Activated CD8-positive, alpha-beta T cell treated with anti-CD3 and anti-CD28 coated beads, Interleukin-2, amount 10 ng/mL, durations not matched to agents 7 days and 5 days (primary cell): Measurements from ENCODE around the gene AFAP1L2. TPM values are rescaled to one million over a fixed set of nuclear protein-coding genes. Genes with fewer than 3 reads are reported as not detected.

ENCODE experiments used
- ATAC-seq: fragments of 150-1000 bp; cut with Tn5 transposase; one replicate; pipeline ENCODE4 v1.10.0; 2021; ENCODE audit warnings: moderate library complexity
- CTCF ChIA-PET: fragments of 350-600 bp; sonication (Branson Sonifier 250); formaldehyde crosslinking; loops from one replicate; lab custom pipeline; 2021; ENCODE audit warnings: antibody characterized with exemption; lab: Charles Lee
- POLR2A ChIA-PET: fragments of 350-600 bp; sonication (Branson Sonifier 250); formaldehyde crosslinking; loops from one replicate; lab custom pipeline; 2021; ENCODE audit warnings: antibody characterized with exemption; lab: Charles Lee
- DNase-seq: peaks from one replicate; pipeline ENCODE4 v3.0.0-alpha.2; 2020
- H3K27ac Mint-ChIP-seq: one replicate; pipeline ENCODE4 v1.8.0; 2021; ENCODE audit warnings: mild to moderate bottlenecking, mixed read lengths
- H3K27me3 Mint-ChIP-seq: one replicate; pipeline ENCODE4 v1.8.0; 2021; ENCODE audit warnings: low read depth, mixed read lengths
- H3K36me3 Mint-ChIP-seq: one replicate; pipeline ENCODE4 v1.8.0; 2021; ENCODE audit warnings: low read depth, mixed read lengths
- H3K4me1 Mint-ChIP-seq: one replicate; pipeline ENCODE4 v1.8.0; 2021; ENCODE audit warnings: low read depth, mixed read lengths
- H3K4me3 Mint-ChIP-seq: one replicate; pipeline ENCODE4 v1.8.0; 2021; ENCODE audit warnings: mild to moderate bottlenecking, mixed read lengths
- H3K9me3 Mint-ChIP-seq: one replicate; pipeline ENCODE4 v1.8.0; 2022; ENCODE audit warnings: mixed read lengths; ENCODE audit not compliant: insufficient read depth
- total RNA-seq, 2 experiments: library from RNA; stranded (reverse); gene quantifications; one replicate each; pipeline ENCODE4 v1.2.3, GENCODE V29; 2021

The AFAP1L2 gene
- total RNA-seq, 2 experiments from 2014 or later: 4.0 to 4.8 TPM

- ATAC-seq (no peak), DNase-seq (no peak)
- H3K4me1 Mint-ChIP-seq: no peaks in the 10 kb centered on the region
- ChIA-PET POLR2A (no interaction called here), CTCF (interaction anchor here (0.7 kb wide), 1 partner anchor 10 kb away, joined by 3 read pairs; no protein-coding TSS in a partner anchor)
- H3K27me3 Mint-ChIP-seq: peaks cover 3% of the 10 kb centered on the region
- no peak overlapping the region for H3K27ac Mint-ChIP-seq
- H3K9me3 Mint-ChIP-seq: no peaks in the 10 kb centered on the region
- H3K36me3 Mint-ChIP-seq: no peaks in the 10 kb centered on the region
- H3K4me3 Mint-ChIP-seq: no peak overlapping the region
Observed at GRCh38 chr10:114279901-114280644, 124.2 kb downstream of the AFAP1L2 start.

- ChIA-PET POLR2A (no interaction called here), CTCF (no interaction called here)
- H3K4me3 Mint-ChIP-seq: no peak overlapping the region
Observed at GRCh38 chr10:114279289-114279688, 125.0 kb downstream of the AFAP1L2 start.

GRCh38 chr10:114278884-114279191, 125.5 kb downstream of the AFAP1L2 start:
- H3K27me3 Mint-ChIP-seq: peaks cover 3% of the 10 kb centered on the region
- H3K4me1 Mint-ChIP-seq: no peaks in the 10 kb centered on the region
- H3K4me3 Mint-ChIP-seq: no peak overlapping the region
- CTCF ChIA-PET: no interaction called here
- no peak overlapping the region for H3K27ac Mint-ChIP-seq
- DNase-seq (no peak), ATAC-seq (no peak)
- H3K9me3 Mint-ChIP-seq: no peaks in the 10 kb centered on the region
- H3K36me3 Mint-ChIP-seq: no peaks in the 10 kb centered on the region
- POLR2A ChIA-PET: no interaction called here

More at GRCh38 chr10:114279289-114279688, 125.0 kb downstream of the AFAP1L2 start:
- Mint-ChIP-seq H3K27ac (no peak overlapping the region), H3K9me3 (no peaks in the 10 kb centered on the region), H3K36me3 (no peaks in the 10 kb centered on the region), H3K4me1 (no peaks in the 10 kb centered on the region), H3K27me3 (peaks cover 3% of the 10 kb centered on the region)
- no peak for DNase-seq
- ATAC-seq: no peak

GRCh38 chr10:114278140-114278883, 126.0 kb downstream of the AFAP1L2 start:
- POLR2A ChIA-PET: no interaction called here
- Mint-ChIP-seq H3K9me3 (no peaks in the 10 kb centered on the region), H3K4me1 (no peaks in the 10 kb centered on the region), H3K27ac (no peak overlapping the region), H3K27me3 (peaks cover 3% of the 10 kb centered on the region), H3K36me3 (no peaks in the 10 kb centered on the region), H3K4me3 (no peak overlapping the region)
- DNase-seq (no peak), ATAC-seq (no peak)
- CTCF ChIA-PET: no interaction called here

GRCh38 chr10:114276671-114277070, 127.6 kb downstream of the AFAP1L2 start:
- POLR2A ChIA-PET: no interaction called here
- Mint-ChIP-seq H3K4me3 (no peak overlapping the region), H3K27ac (no peak overlapping the region), H3K36me3 (no peaks in the 10 kb centered on the region), H3K9me3 (no peaks in the 10 kb centered on the region), H3K4me1 (no peaks in the 10 kb centered on the region), H3K27me3 (peaks cover 9% of the 10 kb centered on the region)
- no peak for DNase-seq
- ATAC-seq: no peak
- CTCF ChIA-PET: no interaction called here

- Mint-ChIP-seq H3K9me3 (no peaks in the 10 kb centered on the region), H3K4me1 (no peaks in the 10 kb centered on the region), H3K27me3 (peaks cover 9% of the 10 kb centered on the region), H3K36me3 (no peaks in the 10 kb centered on the region), H3K27ac (no peak overlapping the region), H3K4me3 (no peak overlapping the region)
- POLR2A ChIA-PET: no interaction called here
- CTCF ChIA-PET: no interaction called here
- ATAC-seq (no peak), DNase-seq (no peak)
Observed at GRCh38 chr10:114276066-114276465, 128.2 kb downstream of the AFAP1L2 start.

GRCh38 chr10:114274616-114275453, 129.5 kb downstream of the AFAP1L2 start:
- Mint-ChIP-seq H3K4me1 (no peaks in the 10 kb centered on the region), H3K27me3 (peaks cover 9% of the 10 kb centered on the region), H3K27ac (no peak overlapping the region), H3K4me3 (no peak overlapping the region), H3K9me3 (no peaks in the 10 kb centered on the region), H3K36me3 (no peaks in the 10 kb centered on the region)
- DNase-seq (no peak), ATAC-seq (no peak)
- CTCF ChIA-PET: no interaction called here
- POLR2A ChIA-PET: no interaction called here

GRCh38 chr10:114273910-114274309, 130.4 kb downstream of the AFAP1L2 start:
- H3K27ac Mint-ChIP-seq: no peak overlapping the region
- POLR2A ChIA-PET: no interaction called here

GRCh38 chr10:114272696-114273095, 131.6 kb downstream of the AFAP1L2 start:
- DNase-seq (no peak), ATAC-seq (no peak)
- no peaks in the 10 kb centered on the region for H3K4me1 Mint-ChIP-seq
- H3K4me3 Mint-ChIP-seq: no peak overlapping the region
- ChIA-PET CTCF (interaction anchor here (1.3 kb wide), 1 partner anchor 31 kb away, joined by 6 read pairs; no protein-coding TSS in a partner anchor), POLR2A (no interaction called here)
- no peaks in the 10 kb centered on the region for H3K9me3 Mint-ChIP-seq
- peaks cover 9% of the 10 kb centered on the region for H3K27me3 Mint-ChIP-seq
- H3K27ac Mint-ChIP-seq: no peak overlapping the region
- no peaks in the 10 kb centered on the region for H3K36me3 Mint-ChIP-seq

More at GRCh38 chr10:114273910-114274309, 130.4 kb downstream of the AFAP1L2 start:
- H3K4me1 Mint-ChIP-seq: no peaks in the 10 kb centered on the region
- DNase-seq: no peak
- H3K27me3 Mint-ChIP-seq: peaks cover 9% of the 10 kb centered on the region
- no peak overlapping the region for H3K4me3 Mint-ChIP-seq
- no peaks in the 10 kb centered on the region for H3K36me3 Mint-ChIP-seq
- ATAC-seq: no peak
- H3K9me3 Mint-ChIP-seq: no peaks in the 10 kb centered on the region
- CTCF ChIA-PET: no interaction called here

GRCh38 chr10:114271779-114272167, 132.5 kb downstream of the AFAP1L2 start:
- Mint-ChIP-seq H3K27ac (no peak overlapping the region), H3K4me1 (no peaks in the 10 kb centered on the region), H3K9me3 (no peaks in the 10 kb centered on the region), H3K27me3 (peaks cover 6% of the 10 kb centered on the region), H3K4me3 (no peak overlapping the region), H3K36me3 (no peaks in the 10 kb centered on the region)
- ChIA-PET CTCF (no interaction called here), POLR2A (no interaction called here)
- ATAC-seq: no peak
- DNase-seq: no peak

GRCh38 chr10:114271075-114271778, 133.1 kb downstream of the AFAP1L2 start:
- Mint-ChIP-seq H3K9me3 (no peaks in the 10 kb centered on the region), H3K36me3 (no peaks in the 10 kb centered on the region), H3K27me3 (peaks cover 6% of the 10 kb centered on the region), H3K4me1 (no peaks in the 10 kb centered on the region), H3K4me3 (no peak overlapping the region), H3K27ac (no peak overlapping the region)
- CTCF ChIA-PET: no interaction called here
- POLR2A ChIA-PET: no interaction called here
- ATAC-seq (no peak), DNase-seq (no peak)
